Left lobe of liver (tissue), 2 donors: Measurements from ENCODE around the gene DCBLD2. TPM values are rescaled to one million over a fixed set of nuclear protein-coding genes. Genes with fewer than 3 reads are reported as not detected.
"Not testable (repeated sequence)": the region's sequence is repeated elsewhere in the genome, so short reads cannot be mapped to it uniquely, and the experiment has no call there.

Experiments used
- ATAC-seq: fragments of 200-7000 bp; cut with Tn5 transposase; one replicate; pipeline ENCODE4 v1.9.1; 2020; ENCODE audit warnings: mild to moderate bottlenecking, moderate library complexity
- DNase-seq: peaks from one replicate; pipeline ENCODE4 v3.0.0-alpha.2; 2020; ENCODE audit warnings: low spot score
- total RNA-seq: library from RNA; stranded (reverse); gene quantifications from one replicate; pipeline ENCODE4 v1.2.1, GENCODE V29; 2021
- donor health status: DM: no; HTN: no; CAD: no; lungs with moderate emphysema.
- donor health status: DM: no; HTN: yes; CAD: no.

DCBLD2 gene
- total RNA-seq, 1 donor from 2014 or later, result 10.0 TPM

DNA sequence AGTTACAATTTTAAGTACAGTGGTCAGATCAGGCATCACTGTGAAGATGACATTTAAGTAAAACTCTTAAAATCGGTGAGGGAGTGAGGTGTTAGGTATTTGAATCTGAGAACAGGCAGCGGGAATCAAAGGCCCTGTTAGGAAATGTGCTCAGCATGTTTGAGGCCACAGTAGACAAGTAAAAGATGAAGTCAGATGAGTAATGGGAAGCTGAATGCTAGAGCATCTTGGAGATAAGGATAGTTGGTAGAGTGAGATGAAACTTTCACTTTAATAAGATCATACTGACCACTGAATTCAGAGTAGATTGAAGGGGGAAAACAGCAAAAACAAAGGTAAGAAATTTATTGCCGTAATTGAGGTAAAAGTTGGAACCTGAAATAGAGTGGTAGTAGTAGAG is 61.6 kb downstream of the DCBLD2 start:
- ATAC-seq, result no peak
- DNase-seq, result no peak

DNA sequence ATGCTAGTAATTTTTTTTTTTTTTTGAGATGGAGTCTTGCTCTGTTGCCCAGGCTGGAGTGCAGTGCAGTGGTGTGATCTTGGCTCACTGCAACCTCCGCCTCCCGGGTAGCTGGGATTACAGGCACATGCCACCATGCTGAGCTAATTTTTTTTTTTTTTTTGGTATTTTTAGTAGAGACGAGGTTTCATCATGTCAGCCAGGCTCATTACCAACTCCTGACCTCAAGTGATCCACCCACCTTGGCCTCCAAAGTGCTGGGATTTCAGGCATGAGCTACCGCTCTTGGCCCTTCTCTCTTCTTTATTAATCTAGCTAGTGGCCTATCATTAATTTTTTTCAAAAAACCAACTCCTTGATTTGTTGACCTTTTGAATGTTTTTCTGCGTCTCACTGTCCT is 70.4 kb downstream of the DCBLD2 start:
- not testable (repeated sequence) for DNase-seq, ATAC-seq

DNA sequence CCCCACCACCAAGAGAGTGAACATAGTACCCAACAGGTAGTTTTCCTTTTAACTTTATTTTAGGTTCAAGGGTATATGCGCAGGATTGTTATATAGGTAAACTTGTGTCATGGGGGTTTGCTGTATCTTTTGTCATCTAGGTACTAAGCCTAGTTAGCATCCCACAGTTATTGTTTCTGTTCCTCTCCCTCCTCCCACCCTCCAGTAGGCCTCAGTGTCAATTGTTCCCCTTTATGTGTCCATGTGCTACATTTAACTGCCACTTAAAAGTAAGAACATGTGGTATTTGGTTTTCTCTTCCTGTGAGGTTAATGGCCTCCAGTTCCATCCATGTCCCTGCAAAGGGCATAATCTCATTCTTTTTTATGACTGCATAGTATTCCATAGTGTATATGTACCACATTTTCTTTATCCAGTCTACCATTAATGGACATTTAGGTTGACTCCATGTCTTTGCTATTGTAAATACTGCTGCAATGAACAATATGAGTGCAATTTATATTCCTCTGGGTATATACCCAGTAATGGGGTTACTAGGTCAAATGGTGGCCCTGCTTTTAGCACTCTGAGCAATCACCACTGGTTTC is 72.2 kb downstream of the DCBLD2 start:
- ATAC-seq, result no peak

DNA sequence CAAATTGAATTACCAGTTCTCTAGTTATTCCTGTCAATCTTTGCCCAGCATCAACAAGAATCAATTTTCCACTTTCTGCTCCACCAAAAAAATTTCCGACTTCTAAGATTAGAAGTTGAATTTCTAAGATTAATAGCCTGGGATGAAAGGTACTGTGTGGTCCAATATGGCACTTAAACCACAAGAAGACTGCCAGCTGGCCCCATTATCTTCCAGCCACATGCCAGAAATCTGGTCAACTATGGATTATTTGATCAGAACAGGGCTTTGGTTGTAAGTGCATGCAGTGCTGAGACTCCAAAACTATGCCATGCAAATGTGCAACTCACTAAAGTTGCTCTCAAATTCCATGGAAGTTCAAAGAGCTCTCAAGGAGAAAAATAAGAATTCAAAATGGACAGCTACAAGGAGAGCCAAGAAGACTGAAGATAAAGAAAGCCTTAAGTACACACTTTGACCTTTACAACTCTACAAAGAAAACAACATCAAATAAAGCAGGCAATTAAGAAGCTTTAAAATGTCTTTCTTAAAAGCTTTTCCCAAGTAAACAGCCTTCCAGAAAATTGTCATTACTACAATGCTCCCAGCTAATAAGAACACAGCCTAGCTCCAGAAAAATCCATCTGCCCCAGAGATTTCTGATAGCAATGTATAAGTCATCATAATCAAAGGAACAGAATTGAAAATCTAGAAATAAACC is 74.1 kb downstream of the DCBLD2 start:
- DNase-seq (no peak), ATAC-seq (no peak)

More for the DNA sequence above, 72.2 kb downstream of the DCBLD2 start:
- no peak for DNase-seq

DNA sequence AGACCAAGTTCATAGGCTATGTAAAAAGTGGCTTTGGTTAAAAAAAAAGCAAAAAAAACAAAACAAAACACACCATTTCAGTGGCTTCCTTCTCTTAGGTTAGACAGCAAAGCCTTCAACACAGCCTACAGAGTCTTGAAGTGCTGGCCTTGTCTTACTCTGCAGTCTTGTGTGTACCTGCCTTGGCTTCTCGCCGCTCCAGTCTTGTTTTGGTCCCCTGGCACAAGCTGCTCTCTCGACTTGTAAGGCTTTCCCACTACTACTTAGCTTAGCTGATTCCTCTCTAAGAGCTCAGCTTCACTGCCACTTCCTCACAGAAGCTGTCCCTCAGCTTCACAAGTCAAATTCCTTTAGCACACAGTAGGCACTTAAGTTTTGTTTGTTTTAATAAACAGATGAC is 75.4 kb downstream of the DCBLD2 start:
- ATAC-seq, result no peak

DNA sequence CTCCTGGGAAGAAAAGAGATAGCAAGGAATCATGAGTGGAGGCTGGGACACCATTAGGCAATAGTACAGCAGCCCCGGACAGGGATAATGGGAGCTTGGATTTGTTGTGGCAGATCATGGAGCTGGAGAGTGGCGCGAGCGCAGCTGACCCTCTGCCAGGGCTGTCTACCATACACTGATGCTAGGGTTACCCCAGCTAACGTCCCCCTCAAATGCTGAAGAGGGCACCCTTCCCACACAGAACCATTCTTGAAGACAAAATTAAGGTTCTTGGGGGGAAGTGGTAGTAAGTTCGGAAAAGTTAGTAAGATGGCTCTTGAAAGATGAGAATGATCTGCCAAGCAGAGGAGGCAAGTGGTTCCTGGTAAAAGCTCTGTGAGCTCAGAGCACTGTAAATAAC is 77.2 kb downstream of the DCBLD2 start:
- no peak for DNase-seq
- ATAC-seq, result no peak

More for the DNA sequence above, 75.4 kb downstream of the DCBLD2 start:
- DNase-seq, result no peak

DNA sequence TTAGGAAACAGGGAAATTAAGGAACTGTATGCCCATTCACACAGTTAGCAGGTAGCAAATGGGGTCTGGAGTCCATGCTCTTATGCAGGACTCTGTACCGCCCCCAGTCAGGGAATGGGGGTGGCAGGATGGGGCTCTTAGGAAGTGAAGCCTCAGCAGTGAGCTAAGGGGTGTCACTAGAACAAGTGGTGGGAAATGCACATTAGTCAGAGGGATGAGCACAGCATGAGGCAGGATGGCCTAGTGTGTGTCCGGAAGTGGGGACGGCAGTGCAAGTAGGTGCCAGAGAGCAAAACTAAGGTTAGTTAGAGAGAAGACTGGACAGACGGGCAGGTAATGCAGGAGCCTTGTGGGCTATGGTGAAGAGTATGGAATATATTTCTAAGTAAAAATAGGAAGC is 77.7 kb downstream of the DCBLD2 start:
- DNase-seq (no peak), ATAC-seq (no peak)

DNA sequence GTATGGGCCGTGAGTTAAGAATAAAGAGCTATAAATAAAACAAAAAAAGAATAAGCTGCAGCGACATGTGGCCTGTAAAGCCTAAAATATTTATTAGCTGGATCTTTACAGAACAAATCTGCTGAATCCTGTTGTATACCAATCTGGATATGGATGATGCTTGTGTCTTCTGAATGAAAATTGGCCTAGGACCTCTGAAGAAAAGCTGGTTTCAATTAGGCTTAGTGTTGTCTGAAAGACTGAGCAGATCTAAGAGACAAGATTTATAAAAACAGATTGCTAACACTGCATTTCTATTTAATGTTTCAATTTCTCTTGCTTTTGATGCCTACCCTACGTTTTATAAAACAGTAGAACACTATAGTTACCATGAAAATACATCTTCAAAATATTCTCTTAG is 80.4 kb downstream of the DCBLD2 start:
- no peak for DNase-seq
- no peak for ATAC-seq

DNA sequence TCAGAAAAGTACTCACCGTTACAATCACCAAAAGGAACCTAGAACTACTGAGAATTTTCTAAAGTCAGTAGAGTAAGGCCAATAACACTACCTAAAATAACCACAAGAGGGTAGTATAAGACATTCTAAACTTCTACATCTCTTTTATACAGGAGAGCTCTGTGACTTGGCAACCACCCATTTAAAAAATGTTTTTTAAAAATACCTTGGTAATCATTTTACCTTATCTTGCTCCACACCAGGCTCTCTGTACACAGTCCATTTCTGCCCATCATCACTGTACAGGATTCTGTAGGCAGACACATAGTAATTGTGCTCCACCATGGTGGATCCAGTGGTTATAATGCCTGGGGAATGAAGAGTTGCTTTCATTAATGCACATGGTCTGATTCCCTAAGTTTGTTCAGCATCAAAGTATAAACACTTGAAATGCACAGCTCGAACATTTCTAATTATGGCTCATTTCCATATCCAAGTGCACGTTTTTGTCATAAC is 83.9 kb downstream of the DCBLD2 start:
- peak; percentile 77 for ATAC-seq
- no peak for DNase-seq

DNA sequence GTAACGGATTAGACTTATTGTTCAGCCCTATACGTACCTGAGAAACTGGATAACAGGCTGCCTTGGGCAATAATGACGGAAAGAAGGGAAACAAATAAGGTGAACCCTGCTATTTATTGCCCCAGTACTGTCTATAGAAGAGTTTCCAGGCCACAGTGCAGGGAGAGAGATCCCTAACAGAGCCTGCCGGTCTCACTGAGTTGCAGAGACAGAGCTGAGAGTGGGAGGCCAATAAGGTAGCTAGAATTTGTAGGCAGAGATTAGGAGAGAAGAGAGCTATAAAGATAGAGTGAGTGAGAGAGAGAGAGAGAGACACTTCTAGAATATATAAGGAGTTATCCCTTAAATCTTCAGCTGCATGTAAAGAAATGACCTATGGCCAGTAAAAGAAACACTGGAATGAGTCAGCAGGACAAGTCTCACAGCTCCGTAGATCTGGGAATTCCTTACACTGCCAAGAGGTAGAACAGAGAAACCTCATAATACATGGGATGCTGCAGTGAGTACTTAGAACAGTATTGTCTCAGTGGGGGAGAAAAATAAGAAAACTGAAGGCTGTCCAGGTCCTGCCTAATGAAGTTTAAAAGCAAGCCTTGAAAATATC is 86.6 kb downstream of the DCBLD2 start:
- ATAC-seq (no peak), DNase-seq (no peak)

DNA sequence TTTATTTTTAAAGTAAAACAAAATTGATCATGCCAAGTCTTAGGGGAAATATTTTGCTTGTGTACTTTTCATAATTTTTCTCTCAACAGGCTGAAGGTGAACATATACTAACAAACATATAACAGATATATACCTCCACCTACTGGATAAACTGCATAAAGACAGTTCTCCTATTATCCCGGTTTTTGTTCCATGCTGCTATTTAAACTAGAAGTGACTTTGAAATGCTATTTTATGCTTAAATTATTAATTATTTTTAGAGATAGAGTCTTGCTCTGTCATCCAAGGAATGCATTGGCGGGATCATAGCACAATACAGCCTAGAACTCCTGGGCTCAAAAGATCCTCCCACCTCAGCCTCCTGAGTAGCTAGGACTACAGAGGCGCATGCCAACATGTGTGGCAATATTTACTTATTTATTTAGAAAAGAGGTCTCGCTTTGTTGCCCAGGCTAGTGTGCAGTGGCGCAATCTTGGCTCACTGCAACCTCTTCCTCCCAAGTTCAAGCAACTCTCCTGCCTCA is 88.6 kb downstream of the DCBLD2 start:
- peak; percentile 83 for ATAC-seq
- peak; percentile 85 for DNase-seq

DNA sequence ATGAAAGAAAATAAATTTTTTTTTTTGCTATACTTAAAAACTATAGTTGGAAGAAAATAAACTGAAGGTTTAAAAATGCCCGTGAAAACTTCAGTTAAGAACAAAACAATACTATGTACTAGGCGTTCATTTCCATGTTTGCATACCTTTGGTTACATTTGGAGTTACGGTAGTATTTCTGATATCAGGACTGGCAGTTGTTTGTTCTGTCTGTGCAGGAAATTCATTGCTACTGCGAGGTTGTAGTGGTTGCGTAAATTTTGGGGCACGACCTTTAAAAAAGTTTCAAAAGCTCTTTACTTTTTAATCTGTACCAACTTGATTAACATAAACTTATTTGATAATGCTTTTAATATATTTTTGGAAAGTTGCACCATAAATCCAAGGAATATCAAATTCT is 90.4 kb downstream of the DCBLD2 start:
- peak; percentile 73 for ATAC-seq

DNA sequence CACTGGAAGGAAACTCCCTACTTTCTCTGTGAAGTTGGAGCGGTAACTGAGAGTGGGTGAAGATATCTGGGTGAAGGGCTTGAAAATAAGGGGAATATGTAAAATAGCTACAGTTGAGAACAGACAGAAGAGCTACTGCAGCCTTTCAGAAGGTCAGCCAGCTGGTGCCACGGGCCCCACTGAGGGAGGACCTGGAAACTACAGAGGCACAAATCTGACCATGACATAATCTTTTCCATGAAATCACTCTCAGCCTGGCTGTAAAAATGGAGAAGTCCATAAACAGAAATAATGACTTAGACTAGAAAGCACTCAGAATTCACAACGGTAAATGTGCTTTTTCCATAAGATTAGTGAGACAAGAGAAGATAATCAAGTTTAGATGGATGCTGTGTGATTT is 91.9 kb downstream of the DCBLD2 start:
- DNase-seq (no peak), ATAC-seq (no peak)

More for the DNA sequence above, 90.4 kb downstream of the DCBLD2 start:
- DNase-seq, result peak; percentile 50

DNA sequence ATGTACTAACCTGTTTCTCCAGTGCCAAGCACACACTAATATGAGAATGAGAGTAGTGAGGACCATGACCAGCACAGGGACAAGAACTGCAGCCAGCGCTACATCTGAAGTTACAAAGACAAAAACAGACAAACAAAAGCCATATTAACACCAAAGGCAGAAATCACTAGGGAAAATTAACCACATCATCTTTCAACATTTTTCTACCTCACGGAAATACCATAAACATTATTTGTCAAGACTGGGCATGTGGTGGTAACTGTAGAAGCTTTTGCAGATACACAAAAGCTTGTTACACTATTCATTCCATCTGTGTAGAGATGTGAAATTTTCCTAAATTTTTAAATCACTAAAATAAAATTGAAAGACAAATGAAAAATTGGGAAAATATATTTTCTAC is 93.4 kb downstream of the DCBLD2 start:
- no peak for ATAC-seq
- no peak for DNase-seq

DNA sequence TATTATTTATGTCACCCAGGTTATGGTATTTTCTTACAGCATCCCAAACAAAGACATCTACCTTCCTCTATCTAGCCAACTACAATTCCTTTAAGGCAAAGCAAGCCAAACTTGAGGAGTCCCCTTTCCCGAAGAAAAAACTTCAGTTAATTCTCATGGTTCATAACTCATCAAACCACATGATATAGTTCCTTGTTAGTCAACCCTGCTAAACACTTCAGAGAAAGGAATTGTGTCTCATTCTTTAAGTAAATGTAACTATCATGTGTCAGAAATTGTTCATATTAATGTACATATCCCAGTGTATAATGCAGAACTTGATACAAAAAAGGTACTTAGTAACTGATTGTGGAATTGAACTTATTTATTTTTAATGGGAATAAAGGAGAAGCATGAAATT is 93.9 kb downstream of the DCBLD2 start:
- DNase-seq (no peak), ATAC-seq (no peak)

DNA sequence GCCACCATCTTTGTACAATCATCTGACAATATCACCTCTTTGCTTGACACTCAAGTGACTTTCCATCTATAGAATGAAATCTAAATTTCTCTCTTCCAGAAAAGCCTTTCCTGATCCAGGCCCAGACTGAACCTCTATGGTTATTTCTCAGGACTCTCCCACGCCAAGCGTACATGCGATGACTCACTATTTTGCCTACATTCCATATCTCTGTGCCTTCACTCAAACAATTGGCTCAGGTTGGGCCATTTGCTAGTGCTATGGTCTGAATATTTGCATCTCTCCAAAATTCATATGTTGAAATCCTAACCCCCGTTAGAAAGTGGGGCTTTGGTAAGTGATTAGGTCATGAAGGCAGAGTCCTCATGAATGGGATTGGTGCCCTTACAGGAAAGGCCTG is 94.5 kb downstream of the DCBLD2 start:
- ATAC-seq (no peak), DNase-seq (no peak)

DNA sequence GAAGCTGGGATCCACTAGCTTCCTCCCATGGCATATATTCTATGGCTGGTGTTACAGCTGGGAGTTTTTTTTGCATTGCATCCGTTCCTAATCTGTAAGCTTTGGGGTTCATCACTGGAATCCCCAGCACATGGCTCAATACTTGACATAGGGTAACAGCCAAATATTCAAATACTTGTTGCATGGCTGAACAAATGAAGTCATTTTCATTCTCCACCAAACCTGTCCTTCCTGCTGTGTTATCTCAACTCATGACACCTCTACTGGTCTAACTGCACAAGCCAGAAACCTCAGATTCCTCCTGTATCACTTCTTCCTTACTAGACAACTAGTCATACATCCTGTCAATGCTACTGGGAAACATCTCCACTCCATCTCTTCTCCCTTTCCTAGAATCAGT is 95.0 kb downstream of the DCBLD2 start:
- DNase-seq (no peak), ATAC-seq (no peak)

DNA sequence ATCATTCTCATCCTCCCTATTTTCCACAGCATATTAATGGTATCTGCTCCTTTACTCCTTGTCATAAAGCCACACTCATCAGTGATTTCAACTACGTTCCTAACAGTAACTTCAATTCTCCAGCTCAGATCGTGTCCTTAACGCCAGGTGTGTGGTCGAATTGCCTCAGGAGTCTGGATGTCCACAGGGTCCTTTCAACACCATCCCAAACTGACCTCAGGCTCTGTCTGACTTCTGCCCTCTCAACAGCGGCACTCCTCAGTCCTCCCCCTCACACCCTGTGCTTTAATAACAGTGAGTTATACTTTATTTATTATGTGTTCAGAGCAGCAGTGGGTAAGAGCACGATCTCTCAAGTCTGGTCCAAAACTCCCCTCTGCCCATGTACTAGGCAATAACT is 95.9 kb downstream of the DCBLD2 start:
- ATAC-seq (no peak), DNase-seq (no peak)

DNA sequence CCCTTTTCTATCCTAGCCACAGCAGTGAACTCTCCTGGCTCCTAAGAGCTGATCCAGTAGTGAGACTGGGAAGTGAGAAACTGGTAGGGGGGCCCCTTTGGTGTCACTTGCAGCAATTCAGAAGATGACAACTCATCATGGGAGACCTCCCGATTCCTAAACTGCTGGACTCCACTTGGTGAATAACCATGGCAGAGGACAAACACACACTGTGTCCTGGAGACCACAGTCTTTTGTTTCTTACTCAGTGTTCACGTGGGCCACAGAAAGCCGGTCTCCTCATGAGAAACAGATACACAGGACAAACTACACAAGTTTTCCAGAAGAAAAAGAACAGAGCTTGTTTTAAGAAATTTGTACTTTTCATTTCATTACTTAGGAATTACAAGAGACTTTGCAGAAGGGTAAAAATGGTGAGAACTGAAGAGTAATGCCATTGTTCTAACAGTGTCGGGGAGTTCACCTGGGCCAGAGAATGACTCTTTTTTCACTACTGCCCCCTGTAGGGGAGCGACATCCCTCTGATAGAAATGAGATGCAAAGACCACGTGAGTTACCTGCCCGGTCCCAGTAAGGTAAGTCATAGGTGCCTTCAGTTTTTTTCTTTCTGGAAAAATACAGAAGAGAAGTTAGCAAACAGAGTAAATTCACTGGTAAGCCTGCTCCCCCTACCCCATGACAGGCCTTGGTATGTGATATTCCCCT is 100.3 kb downstream of the DCBLD2 start:
- DNase-seq (no peak), ATAC-seq (no peak)

DNA sequence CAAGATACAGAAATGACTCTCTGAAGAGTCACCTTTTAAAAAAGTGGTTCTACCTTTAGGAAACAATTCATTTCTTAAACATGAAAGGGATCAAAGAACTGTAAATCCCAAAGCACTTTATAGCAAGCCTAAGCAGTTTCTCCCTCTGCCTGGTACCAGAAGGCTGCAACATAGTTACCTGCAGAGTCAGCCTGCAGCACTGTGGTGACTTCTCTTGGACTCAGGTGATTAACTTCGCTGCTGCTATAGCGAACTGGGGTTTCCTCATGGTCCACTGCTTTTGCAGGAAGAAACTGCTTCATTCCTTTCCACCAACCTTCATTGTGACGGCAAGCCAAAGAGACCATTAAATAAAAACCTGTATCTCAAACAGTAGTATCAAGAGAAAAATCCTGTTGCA is 101.1 kb downstream of the DCBLD2 start:
- ATAC-seq (no peak), DNase-seq (no peak)

DNA sequence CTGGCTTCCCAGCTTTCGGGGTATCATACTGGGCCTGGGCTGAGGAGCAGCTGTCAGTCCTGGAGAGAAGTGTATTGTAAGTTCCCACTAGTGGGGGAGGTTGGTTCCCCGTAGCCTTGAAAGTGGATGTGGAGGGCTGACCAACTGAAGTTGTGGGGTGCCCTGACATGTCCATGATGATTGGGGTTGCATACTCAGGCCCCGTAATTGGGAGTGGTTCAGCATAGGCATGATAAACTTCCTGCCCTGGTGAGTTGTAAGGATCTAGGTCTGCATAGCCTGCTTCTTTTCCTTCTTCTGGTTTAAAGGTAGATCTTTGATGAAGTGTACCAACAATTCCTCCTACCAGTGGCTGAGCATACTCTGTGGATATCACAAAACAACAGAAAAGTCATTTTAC is 102.0 kb downstream of the DCBLD2 start:
- DNase-seq, result no peak
- ATAC-seq, result no peak
